ENCODE results near the gene TBC1D8B.

TBC1D8B gene

DNA sequence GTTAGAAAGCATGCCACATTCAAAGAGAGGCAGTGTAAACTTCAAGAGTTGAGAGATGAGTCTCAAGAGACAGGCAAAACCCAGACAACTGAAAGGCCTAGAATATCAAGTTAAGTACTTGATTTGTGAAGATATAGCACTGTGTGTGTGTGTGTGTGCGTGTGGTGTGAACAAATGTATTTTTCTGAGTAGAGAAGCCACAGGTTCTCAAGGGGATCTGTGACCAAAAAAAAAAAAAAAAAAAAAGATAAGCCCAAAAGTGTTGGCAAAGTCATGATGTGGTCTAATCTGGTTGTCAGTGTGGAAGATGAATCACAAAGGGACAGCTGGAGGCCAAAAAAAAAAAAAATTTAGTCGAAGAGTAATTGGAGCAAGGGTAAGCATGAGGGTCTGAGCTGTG is 96.8 kb downstream of the TBC1D8B start:
- DNase-seq: no peak

DNA sequence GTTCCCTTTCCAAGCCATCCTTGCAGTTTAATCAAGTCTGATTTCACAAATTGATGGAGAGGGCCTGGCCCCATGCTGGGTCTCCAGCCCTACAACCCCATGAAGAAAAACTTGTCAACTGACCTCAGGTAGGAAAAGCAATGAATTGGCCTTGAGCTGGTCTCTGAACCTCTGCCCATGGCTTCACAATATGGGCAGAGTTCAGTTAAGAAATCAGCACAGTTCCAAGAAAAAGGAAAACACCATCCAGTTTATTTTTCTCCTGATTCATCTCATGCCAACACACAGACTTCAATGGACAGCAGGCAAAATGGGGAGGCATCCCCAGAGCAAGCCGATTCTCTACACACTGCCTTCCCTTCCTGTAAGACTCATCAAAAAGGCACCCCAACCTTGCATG is 97.4 kb downstream of the TBC1D8B start:
- DNase-seq: no peak

DNA sequence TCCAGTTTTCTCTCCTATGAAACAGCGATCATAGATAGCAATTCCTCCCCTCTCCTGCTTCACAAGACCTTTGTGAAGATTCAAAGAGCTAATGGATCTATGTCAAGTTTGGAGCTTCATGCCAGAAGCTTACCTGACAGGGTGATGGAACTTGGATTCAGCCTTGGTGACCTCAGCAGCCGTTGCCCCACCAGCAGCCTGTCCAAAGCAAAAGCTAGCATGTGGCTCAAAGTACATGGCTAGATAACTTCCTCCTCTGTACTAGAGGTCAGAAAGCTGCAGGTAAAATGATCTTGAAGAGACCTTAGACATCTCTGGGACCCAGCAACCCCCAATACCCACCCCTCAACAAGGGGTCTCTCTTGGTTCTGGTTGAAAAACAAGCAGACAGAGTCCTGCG is 98.9 kb downstream of the TBC1D8B start:
- DNase-seq: no peak

GRCh38 chrX:106901781-106902219 is 99.3 kb downstream of the TBC1D8B start:
- DNase-seq: no peak

DNA sequence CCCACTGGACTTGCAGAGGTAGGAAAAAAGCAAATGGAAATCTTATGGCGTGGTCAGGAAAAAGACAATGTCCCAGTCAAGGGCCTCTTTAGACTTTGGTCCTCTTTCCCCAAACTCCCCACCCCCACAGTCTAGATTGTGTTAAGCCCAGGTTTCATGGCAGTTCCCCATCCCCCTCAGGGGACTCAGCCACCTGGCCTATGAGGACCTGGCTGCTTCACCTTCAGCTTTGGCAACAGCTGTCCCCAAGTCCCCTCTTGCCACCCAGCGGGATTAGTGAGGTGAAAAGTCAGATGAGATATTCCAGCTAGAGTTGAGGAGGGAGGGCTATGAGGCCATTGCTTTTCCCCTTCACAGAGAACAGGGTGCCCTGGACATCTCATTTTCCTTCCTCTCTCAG is 100.2 kb downstream of the TBC1D8B start:
- no peak for DNase-seq

DNA sequence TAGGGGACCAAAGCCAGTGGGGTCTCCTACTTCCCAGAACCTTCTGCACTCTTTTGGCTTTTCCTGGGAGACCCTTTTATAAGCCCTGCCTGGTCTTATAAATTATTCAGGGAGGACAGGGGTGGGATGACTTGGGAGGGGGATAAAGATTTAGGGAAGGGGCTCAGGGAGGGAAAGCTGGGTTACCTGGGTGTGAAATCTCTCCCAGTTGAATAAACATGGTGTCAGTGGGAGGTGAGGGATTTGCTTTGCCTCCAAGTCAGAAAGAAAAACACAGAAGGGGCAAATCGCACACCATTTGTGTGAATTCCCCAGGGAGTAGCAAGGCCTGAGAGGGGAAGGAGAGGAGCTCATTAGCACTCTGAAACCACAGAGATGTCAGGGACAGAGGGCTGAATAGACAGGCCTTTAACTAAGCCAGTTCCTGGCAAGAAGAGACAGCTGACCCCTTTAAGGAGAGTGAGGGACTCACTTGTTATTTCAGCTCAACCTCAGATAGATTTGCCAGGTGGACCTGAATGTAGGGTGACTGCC is 100.9 kb downstream of the TBC1D8B start, which contains the start of gene RIPPLY1:
RIPPLY1 (minus strand) TSS at position 51 of the 534 bp plus-strand sequence. CDS start 54 bp downstream, outside the sequence.
- peak; percentile 12 to 53 for DNase-seq

GRCh38 chrX:106903856-106904528 is 101.5 kb downstream of the TBC1D8B start:
- DNase-seq: no peak

GRCh38 chrX:106905064-106905708 is 102.7 kb downstream of the TBC1D8B start:
- no peak for DNase-seq

- DNase-seq: no peak
Observed at GRCh38 chrX:106906361-106906760, 103.9 kb downstream of the TBC1D8B start.

DNA sequence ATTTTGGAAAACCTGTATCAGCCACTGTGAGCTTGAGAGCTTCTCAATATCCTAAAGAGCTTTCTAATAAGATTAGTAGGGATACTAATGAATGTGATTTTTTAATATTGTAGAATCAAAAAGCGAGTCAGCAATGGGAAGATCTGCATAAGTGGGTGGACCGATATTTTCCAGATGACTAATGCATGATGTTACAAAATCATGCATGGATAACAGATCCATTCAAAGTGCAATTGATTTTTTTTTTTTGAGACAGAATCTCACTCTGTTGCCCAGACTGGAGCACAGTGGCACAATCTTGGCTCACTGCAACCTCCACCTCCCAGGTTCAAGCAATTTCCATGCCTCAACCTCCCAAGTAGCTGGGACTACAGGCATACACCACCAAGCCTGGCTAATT is 110.4 kb downstream of the TBC1D8B start:
- DNase-seq: no peak

DNA sequence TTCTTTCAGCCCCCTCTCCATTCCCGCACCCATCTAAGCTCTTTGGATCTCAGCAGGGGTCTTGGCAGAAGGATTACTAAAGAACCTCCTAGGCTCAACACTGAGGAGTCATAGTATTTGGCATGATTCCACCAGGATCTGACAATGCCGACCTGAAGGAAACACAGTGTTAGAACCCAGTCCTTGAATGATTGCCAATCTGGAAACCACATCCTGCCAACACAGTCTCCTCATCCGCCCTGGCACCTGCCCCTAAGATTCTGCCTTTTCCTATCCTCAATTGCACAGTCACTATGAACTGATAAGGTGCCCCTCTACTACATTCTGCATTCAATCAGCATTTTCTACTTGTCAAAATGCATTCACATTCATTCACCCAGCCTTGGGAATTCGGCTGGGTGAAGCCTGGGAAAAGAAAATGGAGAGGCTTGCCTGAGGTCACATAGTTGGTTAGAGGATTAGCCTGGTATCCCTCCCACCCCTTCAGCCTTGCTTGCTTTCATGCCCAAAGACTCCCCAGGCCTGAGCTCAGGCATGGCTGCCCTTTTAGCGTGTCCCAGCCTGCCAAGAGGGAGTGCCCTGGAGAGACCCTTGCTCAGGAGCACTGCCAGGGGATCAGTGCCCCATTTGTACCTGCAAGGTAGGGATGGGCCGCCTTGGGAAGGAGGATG is 115.5 kb downstream of the TBC1D8B start:
- no peak for DNase-seq

DNA sequence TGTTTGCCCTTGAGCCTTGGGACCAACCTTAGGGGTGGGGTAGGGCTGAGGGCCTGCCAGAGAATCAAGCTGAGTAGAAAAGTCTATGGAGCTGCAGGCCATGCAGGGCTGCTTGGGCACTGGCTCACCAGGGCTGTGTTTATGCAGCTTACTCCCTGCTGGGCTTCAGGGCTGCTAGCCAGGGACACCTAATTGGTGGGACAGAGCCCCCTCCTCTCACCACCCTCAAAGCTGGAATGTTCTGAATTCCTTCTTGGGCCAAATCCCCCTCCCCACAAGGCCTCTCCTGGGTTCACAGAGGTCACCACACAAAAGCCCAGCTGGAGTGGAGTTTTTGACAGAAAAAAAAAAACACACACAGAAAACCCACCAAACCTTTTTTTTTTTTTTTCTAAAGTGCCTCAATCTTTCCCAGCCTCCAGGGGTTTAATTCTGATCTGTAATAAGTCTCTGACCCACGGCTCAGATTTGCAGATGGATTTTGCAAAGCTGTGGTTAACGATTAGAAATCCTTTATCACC is 117.5 kb downstream of the TBC1D8B start, which contains the start of gene CLDN2:
CLDN2 (plus strand) TSS at position 471 of the 521 bp plus-strand sequence. CDS start 7,827 bp downstream, outside the sequence.
- DNase-seq: no peak

GRCh38 chrX:106921637-106922036 is 119.2 kb downstream of the TBC1D8B start:
- DNase-seq: no peak
